ENCODE measurements around the gene ZNF638. TPM values are rescaled to one million over a fixed set of nuclear protein-coding genes. Genes with fewer than 3 reads are reported as not detected.

The ZNF638 gene
- total and polyA plus RNA-seq, 4 donors: 24.8 to 151 (median 56.1) TPM

GRCh38 chr2:71484354-71484753, 152.8 kb downstream of the ZNF638 start:
- 94% methylated on average over 2 of the region's 2 CpGs for WGBS
- H3K4me3 ChIP-seq (ENCODE audit: low read depth in 1 of 3, low read length in 3 of 3): no peak overlapping the region
- no peak for TF ChIP-seq CTCF (IDR thresholded peaks at IDR 0.05; ENCODE audit: low read depth, low read length, missing input control)
- TF ChIP-seq ATF3 (IDR thresholded peaks at IDR 0.05): no peak
- no peak for TF ChIP-seq RAD21 (IDR thresholded peaks at IDR 0.05)
- TF ChIP-seq YY1 (IDR thresholded peaks at IDR 0.05): no peak
- no peak for TF ChIP-seq EGR1 (IDR thresholded peaks at IDR 0.05; ENCODE audit: low read depth in 2 of 2)
- TF ChIP-seq RXRA (IDR thresholded peaks at IDR 0.05): no peak
- TF ChIP-seq JUND (IDR thresholded peaks at IDR 0.05): no peak
- TF ChIP-seq MAX (IDR thresholded peaks at IDR 0.05): no peak
- no peak for TF ChIP-seq REST (IDR thresholded peaks at IDR 0.05)
- TF ChIP-seq HNF4G (IDR thresholded peaks at IDR 0.05): no peak
- TF ChIP-seq FOXA1 (IDR thresholded peaks at IDR 0.05): no peak
- TF ChIP-seq TAF1 (conservative IDR thresholded peaks at IDR 0.05): no peak
- no peak for TF ChIP-seq HNF4A (conservative IDR thresholded peaks at IDR 0.05)
- no peak for TF ChIP-seq GABPA (IDR thresholded peaks at IDR 0.05 in 1 of 2, conservative IDR thresholded peaks at IDR 0.05 in 1 of 2)
- TF ChIP-seq SP1 (IDR thresholded peaks at IDR 0.05): no peak
- no peak for TF ChIP-seq ZBTB33 (IDR thresholded peaks at IDR 0.05)
- TF ChIP-seq FOXA2 (IDR thresholded peaks at IDR 0.05): no peak
- no peak for TF ChIP-seq NR2F2 (IDR thresholded peaks at IDR 0.05)
- no peaks in the 10 kb centered on the region for H3K4me1 ChIP-seq (ENCODE audit: control insufficient read depth in 4 of 4, insufficient read depth in 4 of 4, low read length in 3 of 4)
- H3K27ac ChIP-seq (ENCODE audit: low read depth in 1 of 2, low read length in 2 of 2): no peak overlapping the region
- no peaks in the 10 kb centered on the region for H3K9me3 ChIP-seq (ENCODE audit: control insufficient read depth in 4 of 4, low read length in 3 of 4)
- H3K27me3 ChIP-seq (ENCODE audit: control insufficient read depth in 4 of 4, insufficient read depth in 4 of 4, low read length in 3 of 4): no peaks in the 10 kb centered on the region
- no peak overlapping the region for H3K9ac ChIP-seq (ENCODE audit: low read depth in 1 of 2, low read length in 2 of 2)
- DNase-seq (ENCODE audit: low spot score): no peak
- peaks cover 0 to 11% (median 5%) of the 10 kb centered on the region in 4 donors for H3K36me3 ChIP-seq (ENCODE audit: control insufficient read depth in 4 of 4, insufficient read depth in 3 of 4, low read depth in 1 of 4, low read length in 3 of 4)

Small RNAs within 50 kb of the gene (small RNA-seq; reads per million reads assigned to genes)
- gene RNU6-105P: not detected

Other genes with a start within 250 kb of the ZNF638 start
- 10 to 100 TPM; 13.1 to 24.1 TPM for gene MCEE, start 201.6 kb upstream of the ZNF638 start, total RNA-seq
- gene MCEE, start 201.6 kb upstream of the ZNF638 start, polyA plus RNA-seq: 10 to 100 TPM; 23.7 to 57.6 TPM
- gene MPHOSPH10, start 201.1 kb upstream of the ZNF638 start, total RNA-seq: 10 to 100 TPM in 1 of 2 donors, 1 to 10 TPM in 1; 8.7 to 13.1 TPM
- gene MPHOSPH10, start 201.1 kb upstream of the ZNF638 start, polyA plus RNA-seq: 10 to 100 TPM in 1 of 2 donors, 1 to 10 TPM in 1; 9.5 to 13.6 TPM
- 10 to 100 TPM; 10.9 to 28.6 TPM for gene PAIP2B, start 104.7 kb upstream of the ZNF638 start, total RNA-seq
- 10 to 100 TPM in 1 of 2 donors, 1 to 10 TPM in 1; 4.8 to 10.2 TPM for gene PAIP2B, start 104.7 kb upstream of the ZNF638 start, polyA plus RNA-seq
- 10 to 100 TPM; 15.1 to 20.8 TPM for gene DYSF, start 121.8 kb downstream of the ZNF638 start, total RNA-seq
- gene DYSF, start 121.8 kb downstream of the ZNF638 start, polyA plus RNA-seq: 10 to 100 TPM in 1 of 2 donors, 1 to 10 TPM in 1; 8.5 to 12.0 TPM